CD14-positive monocyte (primary cell): ENCODE data around the gene SBK1. TPM values are rescaled to one million over a fixed set of nuclear protein-coding genes. Genes with fewer than 3 reads are reported as not detected.

Experiments used
- DNase-seq, 3 donors: peaks; one replicate each; pipeline ENCODE4 v3.0.0-alpha.2; 2011 to 2022
- H2AFZ ChIP-seq: 2 replicates; pipeline ENCODE4 v1.6.0; 2012; ENCODE audit warnings: mild to moderate bottlenecking, low read depth, low read length, inconsistent platforms; ENCODE audit not compliant: insufficient read depth, poor library complexity, severe bottlenecking
- H3K27ac ChIP-seq, 2 donors: 1 replicate in 1 of 2; 2 replicates in 1 of 2; pipeline ENCODE4 v1.5.1; 2012 to 2013; ENCODE audit warnings: low read length in 2 of 2, control low read depth in 1 of 2, inconsistent platforms in 1 of 2, low read depth in 1 of 2, mild to moderate bottlenecking in 1 of 2
- H3K27me3 ChIP-seq, 2 donors: one replicate each; pipeline versions ENCODE4 v1.6.0 to v1.6.1; 2011 to 2013; ENCODE audit warnings: low read length in 2 of 2; ENCODE audit not compliant: control insufficient read depth in 2 of 2, insufficient read depth in 2 of 2
- H3K36me3 ChIP-seq, 2 donors: replicated peaks in 1 of 2; 1 replicate in 1 of 2; 2 replicates in 1 of 2; pipeline versions ENCODE4 v1.5.1 to v1.6.1; 2012 to 2013; ENCODE audit warnings: low read length in 2 of 2, control low read depth in 1 of 2, inconsistent platforms in 1 of 2, mild to moderate bottlenecking in 1 of 2; ENCODE audit not compliant: insufficient read depth in 2 of 2, control insufficient read depth in 1 of 2
- H3K4me1 ChIP-seq, 2 donors: 1 replicate in 1 of 2; 2 replicates in 1 of 2; pipeline versions ENCODE4 v1.5.1 to v1.6.1; 2012 to 2013; ENCODE audit warnings: low read length in 2 of 2, control low read depth in 1 of 2, inconsistent platforms in 1 of 2, mild to moderate bottlenecking in 1 of 2, moderate library complexity in 1 of 2; ENCODE audit not compliant: insufficient read depth in 2 of 2, control insufficient read depth in 1 of 2
- H3K4me2 ChIP-seq: replicated peaks from 2 replicates; pipeline ENCODE3; 2012; ENCODE audit warnings: low read length, moderate library complexity, mild to moderate bottlenecking; ENCODE audit not compliant: poor library complexity, severe bottlenecking; ENCODE audit errors: extremely low read depth
- H3K4me3 ChIP-seq, 3 experiments: fragments of 200-600 bp in 1 of 3; sonication (generic) in 1 of 3; replicated peaks in 1 of 3; 1 replicate in 2 of 3; 2 replicates in 1 of 3; pipeline ENCODE4 v1.5.1; 2011 to 2013; ENCODE audit warnings: low read length in 3 of 3, mild to moderate bottlenecking in 3 of 3, control low read depth in 2 of 3, low read depth in 2 of 3, inconsistent platforms in 1 of 3, moderate library complexity in 1 of 3
- H3K79me2 ChIP-seq: 2 replicates; pipeline ENCODE4 v1.6.0; 2012; ENCODE audit warnings: mild to moderate bottlenecking, control low read depth, inconsistent platforms, low read length, moderate library complexity; ENCODE audit not compliant: insufficient read depth
- H3K9ac ChIP-seq: 2 replicates; pipeline ENCODE4 v1.6.0; 2017; ENCODE audit warnings: low read length, mild to moderate bottlenecking; ENCODE audit not compliant: insufficient read depth, poor library complexity, severe bottlenecking
- H3K9me3 ChIP-seq, 2 donors: replicated peaks in 1 of 2; 1 replicate in 1 of 2; 2 replicates in 1 of 2; pipeline versions ENCODE4 v1.5.1 to v1.6.1; 2012 to 2013; ENCODE audit warnings: low read length in 2 of 2, control low read depth in 1 of 2; ENCODE audit not compliant: control insufficient read depth in 1 of 2, insufficient read depth in 1 of 2
- H4K20me1 ChIP-seq: 2 replicates; pipeline ENCODE4 v1.6.0; 2012; ENCODE audit warnings: mild to moderate bottlenecking, low read length, control low read depth, moderate library complexity; ENCODE audit not compliant: insufficient read depth
- H3K27ac Mint-ChIP-seq, 7 donors: one replicate each; pipeline ENCODE4 v1.8.0; 2020; ENCODE audit warnings: mild to moderate bottlenecking in 7 of 7, mixed read lengths in 7 of 7, moderate library complexity in 6 of 7, inconsistent platforms in 2 of 7
- H3K27me3 Mint-ChIP-seq, 3 donors: one replicate each; pipeline ENCODE4 v1.8.0; 2021 to 2022; ENCODE audit warnings: low read depth in 3 of 3, mild to moderate bottlenecking in 3 of 3, mixed read lengths in 3 of 3, moderate library complexity in 3 of 3, inconsistent platforms in 1 of 3
- H3K36me3 Mint-ChIP-seq, 2 donors: one replicate each; pipeline ENCODE4 v1.8.0; 2020; ENCODE audit warnings: mixed read lengths in 2 of 2, inconsistent platforms in 1 of 2, mild to moderate bottlenecking in 1 of 2
- H3K4me1 Mint-ChIP-seq: one replicate; pipeline ENCODE4 v1.8.0; 2020; ENCODE audit warnings: mild to moderate bottlenecking, mixed read lengths
- H3K4me3 Mint-ChIP-seq, 2 donors: one replicate each; pipeline ENCODE4 v1.8.0; 2020; ENCODE audit warnings: mild to moderate bottlenecking in 2 of 2, mixed read lengths in 2 of 2, moderate library complexity in 1 of 2
- H3K9me3 Mint-ChIP-seq, 7 donors: one replicate each; pipeline ENCODE4 v1.8.0; 2020 to 2022; ENCODE audit warnings: mixed read lengths in 7 of 7, mild to moderate bottlenecking in 6 of 7, moderate library complexity in 6 of 7, inconsistent platforms in 2 of 7
- WGBS: methylation state at CpG from one replicate; pipeline ENCODE4 v1.1.5; 2013; ENCODE audit warnings: missing lambda C conversion rate; ENCODE audit not compliant: insufficient coverage; 5-methylcytosine and 5-hydroxymethylcytosine counted together
- intact Hi-C, 2 donors: fragments of 100-400 bp; cut with micrococcal nuclease; formaldehyde crosslinking; loops; one replicate each; pipeline versions ENCODE4 v1.15.0 to v1.15.1; 2023
- polyA plus RNA-seq, 3 donors: library from polyadenylated mRNA; depleted of rRNA in 1 of 3; unstranded in 2 of 3; stranded (reverse) in 1 of 3; fragments of 300-500 nt in 2 of 3; fragments of >200 nt in 1 of 3; fragmentation: Illumina TruSeq in 2 of 3; gene quantifications; 1 replicate in 2 of 3; 2 replicates in 1 of 3; pipeline ENCODE4 v1.2.3, GENCODE V29; 2012 to 2021
- TF ChIP-seq, protein P1 (sequence below): fragments of 200-600 bp; IDR thresholded peaks from one replicate; pipeline ENCODE4 v1.8.0; 2022; ENCODE audit warnings: antibody characterized with exemption, mild to moderate bottlenecking

Gene SBK1
- polyA plus RNA-seq, 3 donors = 0.04 TPM; not detected in 2

DNA sequence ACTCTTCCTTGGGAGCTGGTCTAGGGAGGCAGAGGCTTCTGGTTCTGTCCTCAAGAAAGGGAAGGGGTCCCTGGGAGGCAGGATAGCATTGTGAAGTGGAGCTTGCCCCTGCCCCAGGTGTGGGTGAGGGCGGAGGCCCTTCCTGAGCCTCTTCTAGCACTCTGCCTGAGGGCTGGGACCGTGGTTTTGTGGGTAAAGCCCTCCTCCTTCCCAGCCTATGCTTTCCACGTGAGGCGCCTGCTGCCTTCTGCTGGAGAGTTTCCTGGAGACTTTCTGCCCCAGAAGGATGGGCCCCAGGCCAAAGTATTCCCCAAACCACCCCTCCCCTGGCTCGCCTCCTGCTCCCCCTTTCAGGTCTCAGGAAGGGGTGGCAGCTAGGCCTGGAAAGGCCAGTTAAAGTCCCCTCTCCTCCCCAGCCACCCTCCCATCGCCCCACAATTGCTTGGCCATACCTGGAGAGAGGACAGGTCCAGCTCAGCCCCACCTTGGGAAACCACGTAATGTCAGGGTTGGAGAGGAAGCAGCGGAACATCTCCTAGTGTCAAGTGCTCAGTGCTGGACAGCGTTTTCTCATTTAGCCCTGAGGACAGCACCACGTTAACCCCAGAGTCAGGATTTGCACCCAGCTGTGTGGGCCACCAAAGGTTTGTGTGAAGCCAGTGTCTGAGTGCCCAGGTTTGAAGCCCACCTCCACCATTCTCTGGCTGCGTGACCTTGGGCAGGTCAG, 5.6 kb downstream of the SBK1 start:
- intact Hi-C loops = no loop called here
- H3K27ac Mint-ChIP-seq = no peak overlapping the region
- TF ChIP-seq, protein P1, sequence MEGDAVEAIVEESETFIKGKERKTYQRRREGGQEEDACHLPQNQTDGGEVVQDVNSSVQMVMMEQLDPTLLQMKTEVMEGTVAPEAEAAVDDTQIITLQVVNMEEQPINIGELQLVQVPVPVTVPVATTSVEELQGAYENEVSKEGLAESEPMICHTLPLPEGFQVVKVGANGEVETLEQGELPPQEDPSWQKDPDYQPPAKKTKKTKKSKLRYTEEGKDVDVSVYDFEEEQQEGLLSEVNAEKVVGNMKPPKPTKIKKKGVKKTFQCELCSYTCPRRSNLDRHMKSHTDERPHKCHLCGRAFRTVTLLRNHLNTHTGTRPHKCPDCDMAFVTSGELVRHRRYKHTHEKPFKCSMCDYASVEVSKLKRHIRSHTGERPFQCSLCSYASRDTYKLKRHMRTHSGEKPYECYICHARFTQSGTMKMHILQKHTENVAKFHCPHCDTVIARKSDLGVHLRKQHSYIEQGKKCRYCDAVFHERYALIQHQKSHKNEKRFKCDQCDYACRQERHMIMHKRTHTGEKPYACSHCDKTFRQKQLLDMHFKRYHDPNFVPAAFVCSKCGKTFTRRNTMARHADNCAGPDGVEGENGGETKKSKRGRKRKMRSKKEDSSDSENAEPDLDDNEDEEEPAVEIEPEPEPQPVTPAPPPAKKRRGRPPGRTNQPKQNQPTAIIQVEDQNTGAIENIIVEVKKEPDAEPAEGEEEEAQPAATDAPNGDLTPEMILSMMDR = no peak
- peaks cover 5 to 7% of the 10 kb centered on the region in 2 donors for H3K4me1 ChIP-seq
- no peaks in the 10 kb centered on the region for H3K36me3 Mint-ChIP-seq
- peaks cover 21 to 33% (median 29%) of the 10 kb centered on the region in 3 donors for H3K27me3 Mint-ChIP-seq
- peaks cover 3% of the 10 kb centered on the region for H3K4me1 Mint-ChIP-seq
- no peaks in the 10 kb centered on the region for H3K9me3 ChIP-seq
- no peak overlapping the region for H3K4me3 ChIP-seq
- no peaks in the 10 kb centered on the region for H3K36me3 ChIP-seq
- peaks cover 0 to 2% (median 0%) of the 10 kb centered on the region in 7 donors for H3K9me3 Mint-ChIP-seq
- no peak overlapping the region for H3K27ac ChIP-seq
- no peak overlapping the region for H3K4me2 ChIP-seq
- H3K79me2 ChIP-seq = no peaks in the 10 kb centered on the region
- no peak overlapping the region for H3K4me3 Mint-ChIP-seq
- WGBS = 68% methylated on average over 6 of the region's 11 CpGs
- H3K27me3 ChIP-seq = peaks cover 0 to 19% of the 10 kb centered on the region in 2 donors
- H4K20me1 ChIP-seq = no peaks in the 10 kb centered on the region
- DNase-seq = no peak
- no peak overlapping the region for H2AFZ ChIP-seq
- H3K9ac ChIP-seq = no peak overlapping the region

DNA sequence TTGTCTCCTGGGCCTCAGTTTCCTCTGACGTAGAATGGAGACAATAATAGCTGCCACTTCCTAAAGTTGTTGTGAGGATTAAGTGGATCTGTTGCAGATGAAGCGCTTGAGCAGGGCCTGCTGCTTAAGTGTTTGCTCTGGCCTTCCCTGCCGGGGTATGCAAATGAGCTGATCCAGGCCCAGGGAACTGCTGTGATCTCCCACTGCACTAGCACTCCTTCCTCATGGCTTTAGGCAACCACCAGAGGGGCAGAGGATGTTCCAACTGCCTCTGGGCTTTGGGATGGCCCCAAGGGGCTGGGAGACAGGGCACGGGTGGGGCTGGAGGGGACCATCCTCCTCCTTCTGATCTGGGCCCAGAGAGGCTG, 6.2 kb downstream of the SBK1 start:
- no peak for DNase-seq
- TF ChIP-seq, protein P1 = no peak
- WGBS = 77% methylated on average over 3 of the region's 4 CpGs
- H3K27me3 ChIP-seq = peaks cover 0 to 13% of the 10 kb centered on the region in 2 donors
- no peak overlapping the region for H3K9ac ChIP-seq
- Mint-ChIP-seq H3K4me3 (no peak overlapping the region), H3K27ac (no peak overlapping the region), H3K9me3 (peaks cover 0 to 2% (median 0%) of the 10 kb centered on the region in 7 donors), H3K27me3 (peaks cover 19 to 30% (median 25%) of the 10 kb centered on the region in 3 donors), H3K36me3 (no peaks in the 10 kb centered on the region), H3K4me1 (peaks cover 3% of the 10 kb centered on the region)
- H3K4me1 ChIP-seq = peaks cover 0 to 2% of the 10 kb centered on the region in 2 donors
- H3K9me3 ChIP-seq = no peaks in the 10 kb centered on the region
- H3K4me3 ChIP-seq = no peak overlapping the region
- no peaks in the 10 kb centered on the region for H4K20me1 ChIP-seq
- intact Hi-C loops = no loop called here
- H3K27ac ChIP-seq = no peak overlapping the region
- H3K36me3 ChIP-seq = no peaks in the 10 kb centered on the region
- no peak overlapping the region for H3K4me2 ChIP-seq
- no peak overlapping the region for H2AFZ ChIP-seq
- no peaks in the 10 kb centered on the region for H3K79me2 ChIP-seq
